ENCODE data around the gene PES1.
"Not testable (repeated sequence)": the region's sequence is repeated elsewhere in the genome, so short reads cannot be mapped to it uniquely, and the experiment has no call there.

PES1 gene

GRCh38 chr22:30574095-30574981 lies 17.4 kb downstream of the PES1 start, which contains the start of gene GAL3ST1:
TSS of gene GAL3ST1 (minus strand) at chr22:30574665. CDS start at chr22:30557392, 17,273 bp downstream.
- peak; percentile 91 for DNase-seq (ENCODE audit: low spot score)

- DNase-seq (ENCODE audit: low spot score), result no peak
Measured at GRCh38 chr22:30573594-30574094, 18.1 kb downstream of the PES1 start.

GRCh38 chr22:30572840-30573593 lies 18.7 kb downstream of the PES1 start:
- peak; percentile 67 for DNase-seq (ENCODE audit: low spot score)

GRCh38 chr22:30572210-30572609 lies 19.5 kb downstream of the PES1 start:
- no peak for DNase-seq (ENCODE audit: low spot score)

- DNase-seq (ENCODE audit: low spot score), result no peak
Measured at GRCh38 chr22:30569674-30570202, 22.0 kb downstream of the PES1 start.

GRCh38 chr22:30568137-30568805 lies 23.4 kb downstream of the PES1 start:
- DNase-seq (ENCODE audit: low spot score), result no peak

- not testable (repeated sequence) for DNase-seq (ENCODE audit: low spot score)
Measured at GRCh38 chr22:30567277-30567676, 24.4 kb downstream of the PES1 start.

GRCh38 chr22:30566125-30566524 lies 25.6 kb downstream of the PES1 start:
- no peak for DNase-seq (ENCODE audit: low spot score)

- no peak for DNase-seq (ENCODE audit: low spot score)
Measured at GRCh38 chr22:30565341-30565740, 26.4 kb downstream of the PES1 start.

GRCh38 chr22:30564761-30565119 lies 27.0 kb downstream of the PES1 start:
- no peak for DNase-seq (ENCODE audit: low spot score)

- DNase-seq (ENCODE audit: low spot score), result no peak
Measured at GRCh38 chr22:30564045-30564760, 27.5 kb downstream of the PES1 start.

GRCh38 chr22:30562366-30562765 lies 29.3 kb downstream of the PES1 start:
- DNase-seq (ENCODE audit: low spot score), result no peak

GRCh38 chr22:30561402-30562189 lies 30.1 kb downstream of the PES1 start:
- no peak for DNase-seq (ENCODE audit: low spot score)

- not testable (repeated sequence) for DNase-seq (ENCODE audit: low spot score)
Measured at GRCh38 chr22:30560643-30561202, 31.0 kb downstream of the PES1 start.

- no peak for DNase-seq (ENCODE audit: low spot score)
Measured at GRCh38 chr22:30559889-30560288, 31.8 kb downstream of the PES1 start.

GRCh38 chr22:30557243-30557642 lies 34.5 kb downstream of the PES1 start:
- no peak for DNase-seq (ENCODE audit: low spot score)

- no peak for DNase-seq (ENCODE audit: low spot score)
Measured at GRCh38 chr22:30556388-30556787, 35.3 kb downstream of the PES1 start.

- DNase-seq (ENCODE audit: low spot score), result no peak
Measured at GRCh38 chr22:30555282-30556210, 36.2 kb downstream of the PES1 start.

- no peak for DNase-seq (ENCODE audit: low spot score)
Measured at GRCh38 chr22:30553971-30554370, 37.7 kb downstream of the PES1 start.
